Osteocyte (in vitro differentiated cells): Measurements from ENCODE around the gene EPHB2. TPM values are rescaled to one million over a fixed set of nuclear protein-coding genes. Genes with fewer than 3 reads are reported as not detected.

ENCODE experiments used
- DNase-seq: peaks from one replicate; pipeline ENCODE4 v3.0.0; 2021; ENCODE audit warnings: mixed read lengths; ENCODE audit not compliant: unreplicated experiment; ENCODE audit errors: extremely low spot score
- H3K27ac Mint-ChIP-seq: one replicate; pipeline ENCODE4 v1.8.0; 2021; ENCODE audit warnings: mild to moderate bottlenecking, mixed read lengths; ENCODE audit not compliant: unreplicated experiment
- H3K27me3 Mint-ChIP-seq: one replicate; pipeline ENCODE4 v1.8.0; 2021; ENCODE audit warnings: mixed read lengths; ENCODE audit not compliant: unreplicated experiment
- H3K36me3 Mint-ChIP-seq: one replicate; pipeline ENCODE4 v1.8.0; 2021; ENCODE audit warnings: mixed read lengths; ENCODE audit not compliant: unreplicated experiment
- H3K4me1 Mint-ChIP-seq: one replicate; pipeline ENCODE4 v1.8.0; 2021; ENCODE audit warnings: mixed read lengths; ENCODE audit not compliant: unreplicated experiment
- H3K4me3 Mint-ChIP-seq: one replicate; pipeline ENCODE4 v1.8.0; 2021; ENCODE audit warnings: mild to moderate bottlenecking, moderate library complexity, mixed read lengths; ENCODE audit not compliant: unreplicated experiment
- H3K9me3 Mint-ChIP-seq: one replicate; pipeline ENCODE4 v1.8.0; 2021; ENCODE audit warnings: mixed read lengths; ENCODE audit not compliant: unreplicated experiment
- total RNA-seq: library from RNA; stranded (reverse); gene quantifications from 2 replicates; pipeline ENCODE4 v1.2.1, GENCODE V29; 2021
- TF ChIP-seq, protein P1 (sequence below): fragments of 200-600 bp; sonication (generic); IDR thresholded peaks from 2 replicates; pipeline ENCODE4 v1.5.0; 2021; ENCODE audit warnings: antibody characterized with exemption, mild to moderate bottlenecking, moderate library complexity

EPHB2 gene
- total RNA-seq, 1 donor from 2014 or later: 32.5 TPM

GRCh38 chr1:22799971-22800370 lies 89.3 kb downstream of the EPHB2 start:
- H3K27me3 Mint-ChIP-seq: no peaks in the 10 kb centered on the region
- TF ChIP-seq, protein P1, sequence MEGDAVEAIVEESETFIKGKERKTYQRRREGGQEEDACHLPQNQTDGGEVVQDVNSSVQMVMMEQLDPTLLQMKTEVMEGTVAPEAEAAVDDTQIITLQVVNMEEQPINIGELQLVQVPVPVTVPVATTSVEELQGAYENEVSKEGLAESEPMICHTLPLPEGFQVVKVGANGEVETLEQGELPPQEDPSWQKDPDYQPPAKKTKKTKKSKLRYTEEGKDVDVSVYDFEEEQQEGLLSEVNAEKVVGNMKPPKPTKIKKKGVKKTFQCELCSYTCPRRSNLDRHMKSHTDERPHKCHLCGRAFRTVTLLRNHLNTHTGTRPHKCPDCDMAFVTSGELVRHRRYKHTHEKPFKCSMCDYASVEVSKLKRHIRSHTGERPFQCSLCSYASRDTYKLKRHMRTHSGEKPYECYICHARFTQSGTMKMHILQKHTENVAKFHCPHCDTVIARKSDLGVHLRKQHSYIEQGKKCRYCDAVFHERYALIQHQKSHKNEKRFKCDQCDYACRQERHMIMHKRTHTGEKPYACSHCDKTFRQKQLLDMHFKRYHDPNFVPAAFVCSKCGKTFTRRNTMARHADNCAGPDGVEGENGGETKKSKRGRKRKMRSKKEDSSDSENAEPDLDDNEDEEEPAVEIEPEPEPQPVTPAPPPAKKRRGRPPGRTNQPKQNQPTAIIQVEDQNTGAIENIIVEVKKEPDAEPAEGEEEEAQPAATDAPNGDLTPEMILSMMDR: no peak
- no peak for DNase-seq
- no peak overlapping the region for H3K4me3 Mint-ChIP-seq
- H3K27ac Mint-ChIP-seq: no peak overlapping the region
- peaks cover 10% of the 10 kb centered on the region for H3K4me1 Mint-ChIP-seq
- no peaks in the 10 kb centered on the region for H3K36me3 Mint-ChIP-seq
- H3K9me3 Mint-ChIP-seq: no peaks in the 10 kb centered on the region

DNA sequence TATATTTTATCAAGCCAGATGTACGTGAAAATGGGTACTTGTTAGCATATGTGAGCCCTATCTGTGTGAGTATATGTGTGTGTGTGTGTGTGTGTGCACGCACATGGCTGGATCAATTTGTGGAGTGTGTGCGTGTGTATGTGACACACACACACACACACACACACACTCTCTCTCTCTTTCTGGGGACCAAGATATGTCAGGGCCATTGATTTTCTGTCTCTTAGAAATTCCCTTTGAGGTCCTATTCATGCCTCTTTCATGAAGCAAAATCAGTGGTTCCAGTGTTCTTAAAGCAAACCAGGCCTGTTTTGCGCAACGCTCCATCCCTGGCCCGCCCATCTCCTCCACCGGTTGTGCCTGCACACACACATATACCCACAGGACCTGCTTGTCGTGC lies 90.0 kb downstream of the EPHB2 start:
- TF ChIP-seq, protein P1: no peak

GRCh38 chr1:22801347-22801746 lies 90.7 kb downstream of the EPHB2 start:
- TF ChIP-seq, protein P1: no peak
- no peaks in the 10 kb centered on the region for H3K27me3 Mint-ChIP-seq
- H3K4me1 Mint-ChIP-seq: peaks cover 5% of the 10 kb centered on the region
- no peaks in the 10 kb centered on the region for H3K9me3 Mint-ChIP-seq
- H3K4me3 Mint-ChIP-seq: no peak overlapping the region
- no peak overlapping the region for H3K27ac Mint-ChIP-seq
- DNase-seq: no peak
- H3K36me3 Mint-ChIP-seq: peaks cover 1% of the 10 kb centered on the region

More for the DNA sequence above, 90.0 kb downstream of the EPHB2 start:
- Mint-ChIP-seq H3K4me3 (no peak overlapping the region), H3K9me3 (no peaks in the 10 kb centered on the region), H3K27ac (no peak overlapping the region), H3K27me3 (no peaks in the 10 kb centered on the region), H3K4me1 (peaks cover 9% of the 10 kb centered on the region), H3K36me3 (peaks cover 1% of the 10 kb centered on the region)
- no peak for DNase-seq

- H3K4me1 Mint-ChIP-seq: peaks cover 2% of the 10 kb centered on the region
- peaks cover 1% of the 10 kb centered on the region for H3K36me3 Mint-ChIP-seq
- H3K27me3 Mint-ChIP-seq: no peaks in the 10 kb centered on the region
- no peak overlapping the region for H3K27ac Mint-ChIP-seq
- no peak for DNase-seq
- no peaks in the 10 kb centered on the region for H3K9me3 Mint-ChIP-seq
- TF ChIP-seq, protein P1: no peak
- no peak overlapping the region for H3K4me3 Mint-ChIP-seq
Measured at GRCh38 chr1:22801761-22802160, 91.1 kb downstream of the EPHB2 start.

DNA sequence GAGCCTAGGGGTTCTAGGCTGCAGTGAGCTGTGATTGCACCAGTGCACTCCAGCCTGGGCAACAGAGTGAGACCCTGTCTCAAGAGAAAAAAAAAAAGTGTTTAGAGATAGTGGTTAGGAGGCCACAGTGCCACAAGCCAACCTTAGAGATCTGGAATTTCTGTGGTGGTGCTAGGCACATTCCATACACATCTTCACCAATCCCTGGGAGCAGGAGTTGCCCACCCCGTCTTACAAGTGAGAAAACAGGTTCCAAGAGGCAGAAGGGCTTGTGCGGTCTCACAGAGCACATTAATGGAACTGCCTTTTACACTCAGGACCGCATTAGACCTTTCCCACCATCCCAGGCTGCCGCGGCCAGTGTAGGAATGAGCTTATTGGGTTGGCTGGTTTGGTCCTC lies 93.2 kb downstream of the EPHB2 start:
- Mint-ChIP-seq H3K36me3 (peaks cover 1% of the 10 kb centered on the region), H3K27ac (no peak overlapping the region), H3K9me3 (no peaks in the 10 kb centered on the region), H3K27me3 (no peaks in the 10 kb centered on the region), H3K4me3 (no peak overlapping the region), H3K4me1 (peaks cover under 1% of the 10 kb centered on the region)
- no peak for DNase-seq
- TF ChIP-seq, protein P1: no peak
